ENCODE results near the gene OTOGL.
"Not testable (repeated sequence)": the region's sequence is repeated elsewhere in the genome, so short reads cannot be mapped to it uniquely, and the experiment has no call there.

OTOGL gene

DNA sequence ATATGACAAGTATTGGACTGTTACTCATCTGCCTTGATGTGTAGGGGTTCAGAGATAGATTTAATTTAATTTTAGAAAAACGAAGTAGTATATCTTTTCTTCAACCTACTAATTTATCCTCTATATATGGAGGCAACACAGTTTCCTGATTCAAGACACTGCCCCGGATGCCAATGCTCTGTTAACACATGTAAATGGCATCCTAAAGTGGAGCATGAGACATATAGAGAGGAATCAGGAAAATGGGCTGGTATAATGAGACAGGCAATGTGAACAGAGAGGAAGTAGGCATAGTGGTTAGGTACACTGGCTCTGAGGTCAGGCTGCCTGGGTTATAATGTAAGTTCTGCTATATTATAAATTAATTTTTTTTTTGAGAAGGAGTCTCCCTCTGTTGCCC is 85.6 kb downstream of the OTOGL start:
- no peak for DNase-seq (ENCODE audit: low spot score)

- peak; percentile 83 for DNase-seq (ENCODE audit: low spot score)
Observed at GRCh38 chr12:80186727-80187217, 87.4 kb downstream of the OTOGL start.

- no peak for DNase-seq (ENCODE audit: low spot score)
Observed at GRCh38 chr12:80187660-80188090, 88.3 kb downstream of the OTOGL start.

DNA sequence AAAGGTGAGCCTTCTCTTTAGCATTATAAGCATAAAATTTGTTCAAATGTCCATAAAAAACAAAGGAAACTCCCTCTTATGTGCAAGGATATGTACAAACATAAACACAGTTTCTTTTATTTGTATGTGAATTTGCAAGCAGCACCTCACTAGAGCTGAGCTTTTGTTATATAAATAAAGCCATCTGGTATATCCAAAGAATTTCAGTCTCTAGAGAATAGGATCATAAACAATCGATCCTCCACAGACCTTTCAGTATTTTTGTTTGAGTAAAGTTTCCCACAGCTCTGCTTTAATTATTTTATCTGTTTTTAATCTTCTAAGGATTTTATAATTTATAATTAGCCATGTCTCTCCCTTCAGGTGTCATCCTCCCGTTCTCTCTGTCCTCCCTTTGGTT is 89.2 kb downstream of the OTOGL start:
- DNase-seq (ENCODE audit: low spot score), result no peak

GRCh38 chr12:80189241-80189640 is 89.9 kb downstream of the OTOGL start:
- DNase-seq (ENCODE audit: low spot score), result peak; percentile 53

- DNase-seq (ENCODE audit: low spot score), result no peak
Observed at GRCh38 chr12:80190001-80190400, 90.7 kb downstream of the OTOGL start.

GRCh38 chr12:80192087-80192486 is 92.8 kb downstream of the OTOGL start:
- no peak for DNase-seq (ENCODE audit: low spot score)

GRCh38 chr12:80193865-80194264 is 94.5 kb downstream of the OTOGL start:
- no peak for DNase-seq (ENCODE audit: low spot score)

DNA sequence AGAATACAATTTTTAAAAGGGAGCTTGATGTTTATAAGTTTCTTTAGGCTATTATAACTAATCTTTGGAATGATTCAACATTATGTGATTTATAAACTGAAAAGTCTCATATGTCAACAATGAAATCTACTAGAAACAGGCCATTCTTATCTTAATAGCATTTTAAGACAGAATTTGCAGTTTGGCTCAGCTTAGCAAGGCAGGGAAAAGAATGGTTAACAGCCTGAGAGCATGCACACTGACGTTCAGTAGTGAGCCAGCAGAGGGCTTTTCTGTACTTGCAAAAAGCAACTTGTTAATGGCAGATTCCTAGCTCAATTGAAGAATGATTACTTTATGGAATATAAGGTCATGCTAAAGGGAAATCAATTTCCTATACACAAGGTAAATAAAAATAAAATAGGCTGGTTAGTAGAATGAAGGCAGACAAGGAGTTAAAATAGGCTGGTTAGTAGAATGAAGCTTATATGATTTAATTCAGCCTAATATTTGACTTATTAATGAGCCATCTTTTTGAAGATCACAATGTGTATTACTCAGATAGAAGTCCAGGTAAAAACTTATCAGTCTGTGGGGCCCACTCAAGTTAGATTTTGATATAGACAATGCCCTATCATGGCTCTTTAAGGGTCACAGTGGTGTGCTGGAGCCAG is 95.9 kb downstream of the OTOGL start:
- DNase-seq (ENCODE audit: low spot score), result peak; percentile 68

GRCh38 chr12:80195737-80196136 is 96.4 kb downstream of the OTOGL start:
- no peak for DNase-seq (ENCODE audit: low spot score)

DNA sequence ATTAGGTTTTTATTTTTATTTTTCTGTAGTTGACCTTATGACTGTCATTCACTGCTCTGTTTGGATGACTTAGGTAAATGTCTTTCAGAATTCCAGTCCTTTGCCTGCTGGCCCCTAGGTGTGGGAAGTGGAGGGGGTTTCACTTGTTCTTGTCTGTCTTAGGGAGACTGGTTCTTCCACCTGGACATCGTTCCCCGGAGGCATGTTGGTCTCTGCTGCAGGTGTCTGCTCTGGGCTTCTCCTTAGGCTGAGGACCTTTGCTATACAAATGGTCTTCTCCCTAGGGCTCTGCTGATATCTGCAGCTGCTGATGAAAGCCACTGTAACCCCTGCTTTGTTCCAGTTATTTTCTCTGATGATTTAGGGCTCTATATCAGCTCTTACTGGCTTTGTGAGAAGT is 97.1 kb downstream of the OTOGL start:
- DNase-seq (ENCODE audit: low spot score), result no peak

- no peak for DNase-seq (ENCODE audit: low spot score)
Observed at GRCh38 chr12:80198782-80199337, 99.5 kb downstream of the OTOGL start.

- DNase-seq (ENCODE audit: low spot score), result no peak
Observed at GRCh38 chr12:80199931-80200330, 100.6 kb downstream of the OTOGL start.

GRCh38 chr12:80200414-80200813 is 101.1 kb downstream of the OTOGL start:
- no peak for DNase-seq (ENCODE audit: low spot score)

GRCh38 chr12:80201908-80202307 is 102.6 kb downstream of the OTOGL start:
- DNase-seq (ENCODE audit: low spot score), result no peak

GRCh38 chr12:80205960-80206359 is 106.6 kb downstream of the OTOGL start:
- no peak for DNase-seq (ENCODE audit: low spot score)

DNA sequence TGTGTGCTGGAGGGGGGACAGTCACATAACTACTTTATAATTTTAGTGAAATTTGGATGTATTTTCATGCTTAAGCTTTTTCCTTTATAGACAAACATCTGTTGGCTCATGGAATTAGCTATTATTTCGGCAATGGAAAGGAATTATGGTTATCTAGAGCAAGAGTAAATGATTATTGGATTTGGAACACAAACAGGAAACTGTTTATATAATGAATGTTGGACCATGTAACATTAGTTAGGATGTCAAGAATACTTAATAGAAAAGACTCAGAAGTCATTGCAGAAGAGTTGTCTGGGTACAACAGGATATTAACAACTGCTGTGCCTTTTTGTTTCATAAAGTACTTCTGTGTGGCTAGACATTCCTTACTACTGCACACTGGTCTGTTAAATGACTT is 108.7 kb downstream of the OTOGL start:
- DNase-seq (ENCODE audit: low spot score), result no peak

DNA sequence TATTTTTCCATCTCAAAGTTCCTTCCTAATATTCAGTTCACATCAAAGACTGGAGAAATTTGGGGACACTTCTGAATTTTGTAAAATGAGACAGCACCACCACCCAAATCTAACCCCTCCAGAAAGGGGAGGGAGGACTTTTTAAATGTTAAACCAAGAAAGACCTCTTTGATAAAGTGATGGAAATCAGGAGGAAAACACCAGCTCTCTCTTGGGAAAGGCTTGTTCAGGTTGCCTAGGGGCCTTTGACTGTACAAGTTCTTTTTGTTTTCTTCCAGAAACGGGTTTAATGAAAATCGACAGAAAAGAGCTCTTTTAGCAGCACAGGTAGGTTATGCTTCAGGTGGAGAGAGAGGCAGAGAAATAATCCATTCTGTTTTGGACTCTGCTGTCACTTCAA is 112.3 kb downstream of the OTOGL start:
- no peak for DNase-seq (ENCODE audit: low spot score)

- DNase-seq (ENCODE audit: low spot score), result no peak
Observed at GRCh38 chr12:80212938-80213645, 113.8 kb downstream of the OTOGL start.

GRCh38 chr12:80213871-80214270 is 114.5 kb downstream of the OTOGL start:
- DNase-seq (ENCODE audit: low spot score), result no peak

- no peak for DNase-seq (ENCODE audit: low spot score)
Observed at GRCh38 chr12:80217011-80217535, 117.7 kb downstream of the OTOGL start.

DNA sequence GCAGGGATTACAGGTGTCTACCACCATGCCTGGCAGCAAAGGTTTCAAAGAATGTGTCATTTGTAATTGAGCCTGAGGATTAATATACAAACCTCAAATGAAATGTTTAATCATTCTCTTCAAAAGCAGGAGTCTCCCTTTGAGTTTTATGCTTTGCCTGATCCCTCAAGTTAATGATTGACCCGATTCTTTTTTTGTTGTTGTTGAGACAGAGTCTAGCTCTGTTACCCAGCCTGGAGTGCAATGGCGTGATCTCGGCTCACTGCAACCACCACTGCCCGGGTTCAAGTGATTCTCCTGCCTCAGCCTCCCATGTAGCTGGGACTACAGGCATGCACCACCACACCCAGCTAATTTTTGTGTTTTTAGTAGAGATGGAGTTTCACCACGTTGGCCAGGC is 119.6 kb downstream of the OTOGL start:
- not testable (repeated sequence) for DNase-seq (ENCODE audit: low spot score)

GRCh38 chr12:80219345-80219744 is 120.0 kb downstream of the OTOGL start:
- DNase-seq (ENCODE audit: low spot score), result no peak
